T-cell (primary cell): ENCODE data around the gene NSUN7. TPM values are rescaled to one million over a fixed set of nuclear protein-coding genes. Genes with fewer than 3 reads are reported as not detected.

Experiments
- ATAC-seq, 4 experiments: fragments of 200-7000 bp in 3 of 4; fragments of 150-1000 bp in 1 of 4; cut with Tn5 transposase; replicated peaks in 1 of 4; 1 replicate in 3 of 4; 2 replicates in 1 of 4; pipeline ENCODE4 v1.10.0; 2021; ENCODE audit warnings: moderate library complexity in 3 of 4, mild to moderate bottlenecking in 2 of 4, moderate number of reproducible peaks in 1 of 4
- CTCF ChIA-PET, 2 donors: fragments of 300-600 bp; sonication (Branson Sonifier 250); formaldehyde crosslinking; loops; one replicate each; lab custom pipeline; 2022; ENCODE audit warnings: antibody characterized with exemption in 2 of 2; lab: Charles Lee
- POLR2A ChIA-PET, 2 donors: fragments of 300-600 bp; sonication (Branson Sonifier 250); formaldehyde crosslinking; loops; one replicate each; lab custom pipeline; 2022; ENCODE audit warnings: antibody characterized with exemption in 2 of 2; lab: Charles Lee
- DNase-seq, 35 experiments: peaks; one replicate each; pipeline versions ENCODE4 v3.0.0 to v3.0.0-alpha.2; 2013 to 2023
- H3K27ac ChIP-seq: one replicate; pipeline ENCODE4 v1.5.1; 2013; ENCODE audit warnings: low read length
- H3K27me3 ChIP-seq, 2 experiments: replicated peaks in 1 of 2; 1 replicate in 1 of 2; 2 replicates in 1 of 2; pipeline versions ENCODE4 v1.6.1 to v1.7.0; 2013; ENCODE audit warnings: low read length in 1 of 2, mixed read lengths in 1 of 2; ENCODE audit not compliant: control insufficient read depth in 2 of 2, insufficient read depth in 2 of 2; ENCODE audit errors: extremely low read depth in 1 of 2
- H3K36me3 ChIP-seq, 2 donors: 1 replicate in 1 of 2; 2 replicates in 1 of 2; pipeline versions ENCODE4 v1.6.1 to v1.7.0; 2013; ENCODE audit warnings: low read length in 1 of 2; ENCODE audit not compliant: control insufficient read depth in 2 of 2, insufficient read depth in 1 of 2; ENCODE audit errors: extremely low read depth in 1 of 2
- H3K4me1 ChIP-seq, 2 experiments: 1 replicate in 1 of 2; 2 replicates in 1 of 2; pipeline versions ENCODE4 v1.6.1 to v1.7.0; 2013; ENCODE audit warnings: low read length in 2 of 2, mixed read lengths in 1 of 2; ENCODE audit not compliant: insufficient read depth in 2 of 2, control insufficient read depth in 1 of 2; ENCODE audit errors: extremely low read depth in 1 of 2
- H3K4me3 ChIP-seq, 2 donors: 1 replicate in 1 of 2; 2 replicates in 1 of 2; pipeline versions ENCODE4 v1.5.1 to v1.7.0; 2013; ENCODE audit warnings: mild to moderate bottlenecking in 2 of 2, low read length in 1 of 2, moderate library complexity in 1 of 2; ENCODE audit not compliant: control insufficient read depth in 1 of 2; ENCODE audit errors: extremely low read depth in 1 of 2
- H3K9me3 ChIP-seq: 2 replicates; pipeline ENCODE4 v1.7.0; 2013
- H3K27ac Mint-ChIP-seq, 2 donors: one replicate each; pipeline ENCODE4 v1.8.0; 2020 to 2021; ENCODE audit warnings: mild to moderate bottlenecking in 2 of 2, mixed read lengths in 2 of 2
- H3K27me3 Mint-ChIP-seq, 2 donors: one replicate each; pipeline ENCODE4 v1.8.0; 2021 to 2022; ENCODE audit warnings: mixed read lengths in 2 of 2
- H3K36me3 Mint-ChIP-seq: one replicate; pipeline ENCODE4 v1.8.0; 2021; ENCODE audit warnings: mixed read lengths
- H3K4me1 Mint-ChIP-seq, 3 donors: one replicate each; pipeline ENCODE4 v1.8.0; 2020 to 2022; ENCODE audit warnings: mixed read lengths in 3 of 3, mild to moderate bottlenecking in 1 of 3
- H3K4me3 Mint-ChIP-seq, 3 donors: one replicate each; pipeline ENCODE4 v1.8.0; 2020 to 2022; ENCODE audit warnings: mild to moderate bottlenecking in 3 of 3, mixed read lengths in 3 of 3, moderate library complexity in 3 of 3
- H3K9me3 Mint-ChIP-seq, 3 donors: one replicate each; pipeline ENCODE4 v1.8.0; 2020 to 2022; ENCODE audit warnings: mixed read lengths in 3 of 3
- WGBS: methylation state at CpG from one replicate; pipeline ENCODE4 v1.1.5; 2013; ENCODE audit warnings: missing lambda C conversion rate; ENCODE audit not compliant: insufficient coverage; 5-methylcytosine and 5-hydroxymethylcytosine counted together
- total RNA-seq, 35 experiments: library from RNA in 6 of 35; stranded (reverse) in 6 of 35; fragments of 120-200 nt in 1 of 35; gene quantifications; one replicate each; pipeline versions ENCODE4 v1.2.1 to v1.2.4 and lab custom pipeline; 2013 to 2026

The NSUN7 gene
- total RNA-seq, 5 donors from 2014 or later (not counting 1 experiment from before 2014, with no cell fraction given) = 0.28 to 1.0 (median 0.54) TPM

GRCh38 chr4:40739347-40739746 is 10.4 kb upstream of the NSUN7 start:
- peaks cover 0 to 5% (median 5%) of the 10 kb centered on the region in 3 donors for H3K4me1 Mint-ChIP-seq
- H3K36me3 Mint-ChIP-seq = no peaks in the 10 kb centered on the region
- no peaks in the 10 kb centered on the region for H3K9me3 Mint-ChIP-seq
- no peaks in the 10 kb centered on the region for H3K36me3 ChIP-seq
- H3K4me3 Mint-ChIP-seq = no peak overlapping the region
- no peaks in the 10 kb centered on the region for H3K9me3 ChIP-seq
- peaks cover 0 to 3% of the 10 kb centered on the region in 2 experiments for H3K4me1 ChIP-seq
- H3K27me3 ChIP-seq = no peaks in the 10 kb centered on the region
- no peak for DNase-seq
- ChIA-PET CTCF (interaction anchor here in 1 of 2 donors (1.4 kb wide), 1 partner anchor 104 kb away, joined by 3 read pairs; no protein-coding TSS in a partner anchor), POLR2A (no interaction called here)
- peaks cover 0 to 3% of the 10 kb centered on the region in 2 donors for H3K27me3 Mint-ChIP-seq
- no peak overlapping the region for H3K4me3 ChIP-seq
- H3K27ac Mint-ChIP-seq = no peak overlapping the region
- ATAC-seq = no peak
- H3K27ac ChIP-seq = no peak overlapping the region

- Mint-ChIP-seq H3K9me3 (no peaks in the 10 kb centered on the region), H3K36me3 (no peaks in the 10 kb centered on the region), H3K27me3 (peaks cover 4 to 14% of the 10 kb centered on the region in 2 donors), H3K4me3 (no peak overlapping the region), H3K27ac (no peak overlapping the region), H3K4me1 (peaks cover 0 to 8% (median 6%) of the 10 kb centered on the region in 3 donors)
- H3K4me3 ChIP-seq = no peak overlapping the region
- H3K4me1 ChIP-seq = peaks cover 0 to 3% of the 10 kb centered on the region in 2 experiments
- WGBS = 40% methylated on average over 1 of the region's 3 CpGs
- H3K27me3 ChIP-seq = peaks cover 0 to 5% of the 10 kb centered on the region in 2 experiments
- ChIA-PET CTCF (no interaction called here), POLR2A (no interaction called here)
- H3K36me3 ChIP-seq = no peaks in the 10 kb centered on the region
- DNase-seq (no peak), ATAC-seq (peak in 1 of 4 experiments; percentile 44)
- H3K27ac ChIP-seq = no peak overlapping the region
- no peaks in the 10 kb centered on the region for H3K9me3 ChIP-seq
These were observed 5.5 kb upstream of the NSUN7 start for GRCh38 chr4:40744218-40744617.

GRCh38 chr4:40745285-40745984 is 4.3 kb upstream of the NSUN7 start:
- H3K27me3 ChIP-seq = peaks cover 0 to 17% of the 10 kb centered on the region in 2 experiments
- H3K36me3 ChIP-seq = no peaks in the 10 kb centered on the region
- no peak overlapping the region for H3K4me3 ChIP-seq
- no peak for ATAC-seq
- H3K4me1 ChIP-seq = peaks cover 3 to 10% of the 10 kb centered on the region in 2 experiments
- CTCF ChIA-PET = no interaction called here
- Mint-ChIP-seq H3K4me3 (no peak overlapping the region), H3K4me1 (peaks cover 1 to 10% (median 8%) of the 10 kb centered on the region in 3 donors), H3K27me3 (peaks cover 6 to 18% of the 10 kb centered on the region in 2 donors), H3K36me3 (no peaks in the 10 kb centered on the region), H3K27ac (no peak overlapping the region), H3K9me3 (no peaks in the 10 kb centered on the region)
- WGBS = 75% methylated on average over 1 of the region's 6 CpGs
- no peaks in the 10 kb centered on the region for H3K9me3 ChIP-seq
- POLR2A ChIA-PET = interaction anchor here in 1 of 2 donors (0.6 kb wide), 1 partner anchor 11 kb away, joined by 5 read pairs; no protein-coding TSS in a partner anchor
- H3K27ac ChIP-seq = no peak overlapping the region
- DNase-seq = no peak

GRCh38 chr4:40747207-40747835 is 2.4 kb upstream of the NSUN7 start:
- CTCF ChIA-PET = no interaction called here
- Histone ChIP-seq H3K4me1 (peaks cover 3 to 13% of the 10 kb centered on the region in 2 experiments), H3K36me3 (no peaks in the 10 kb centered on the region), H3K27me3 (peaks cover 0 to 28% of the 10 kb centered on the region in 2 experiments), H3K4me3 (no peak overlapping the region), H3K27ac (no peak overlapping the region), H3K9me3 (no peaks in the 10 kb centered on the region)
- no peak for ATAC-seq
- Mint-ChIP-seq H3K4me1 (peaks cover 5 to 19% (median 11%) of the 10 kb centered on the region in 3 donors), H3K9me3 (no peaks in the 10 kb centered on the region), H3K27me3 (peaks cover 21 to 32% of the 10 kb centered on the region in 2 donors), H3K4me3 (no peak overlapping the region), H3K36me3 (no peaks in the 10 kb centered on the region), H3K27ac (no peak overlapping the region)
- WGBS = no CpG with 5 or more reads among the region's 2 CpGs
- no peak for DNase-seq
- POLR2A ChIA-PET = no interaction called here

GRCh38 chr4:40750461-40751258 is 905 bp downstream of the NSUN7 start:
- Histone ChIP-seq H3K4me1 (peaks cover 0 to 13% of the 10 kb centered on the region in 2 experiments), H3K4me3 (peak overlapping the region; percentile 38 to 57), H3K9me3 (no peaks in the 10 kb centered on the region), H3K27me3 (peaks cover 0 to 30% of the 10 kb centered on the region in 2 experiments), H3K27ac (no peak overlapping the region), H3K36me3 (no peaks in the 10 kb centered on the region)
- H3K4me3 Mint-ChIP-seq = peak overlapping the region; percentile 55 to 78 (median 62)
- ChIA-PET CTCF (interaction anchor here in 1 of 2 donors (0.7 kb wide), 3 partner anchors 20 to 177 kb away, joined by 3 read pairs; no protein-coding TSS in a partner anchor), POLR2A (interaction anchor here in 1 of 2 donors (0.5 kb wide), 1 partner anchor 664 kb away, joined by 6 read pairs; no protein-coding TSS in a partner anchor)
- H3K27ac Mint-ChIP-seq = no peak overlapping the region
- no peaks in the 10 kb centered on the region for H3K36me3 Mint-ChIP-seq
- peaks cover 24 to 38% of the 10 kb centered on the region in 2 donors for H3K27me3 Mint-ChIP-seq
- 32% methylated on average over 25 of the region's 30 CpGs for WGBS
- ATAC-seq (peak in 2 of 4 experiments; percentile 32 to 45), DNase-seq (peak in 2 of 35 experiments; percentile 0 to 4)
- H3K4me1 Mint-ChIP-seq = peaks cover 5 to 11% (median 5%) of the 10 kb centered on the region in 3 donors
- H3K9me3 Mint-ChIP-seq = peaks cover 0 to 3% (median 0%) of the 10 kb centered on the region in 3 donors

GRCh38 chr4:40755616-40756015 is 5.9 kb downstream of the NSUN7 start:
- ATAC-seq (no peak), DNase-seq (no peak)
- peaks cover 2 to 7% (median 2%) of the 10 kb centered on the region in 3 donors for H3K4me1 Mint-ChIP-seq
- Histone ChIP-seq H3K9me3 (no peaks in the 10 kb centered on the region), H3K36me3 (no peaks in the 10 kb centered on the region), H3K4me1 (peaks cover 0 to 1% of the 10 kb centered on the region in 2 experiments), H3K27ac (no peak overlapping the region), H3K4me3 (no peak overlapping the region), H3K27me3 (peaks cover 0 to 13% of the 10 kb centered on the region in 2 experiments)
- WGBS = 83% methylated on average over 1 of the region's 4 CpGs
- ChIA-PET POLR2A (interaction anchor here in 1 of 2 donors (0.6 kb wide), 1 partner anchor 20 kb away, joined by 3 read pairs; no protein-coding TSS in a partner anchor), CTCF (no interaction called here)
- H3K4me3 Mint-ChIP-seq = no peak overlapping the region
- H3K9me3 Mint-ChIP-seq = peaks cover 0 to 3% (median 0%) of the 10 kb centered on the region in 3 donors
- no peak overlapping the region for H3K27ac Mint-ChIP-seq
- H3K36me3 Mint-ChIP-seq = no peaks in the 10 kb centered on the region
- H3K27me3 Mint-ChIP-seq = peaks cover 16 to 21% of the 10 kb centered on the region in 2 donors
